ENCODE data around the gene QARS1. TPM values are rescaled to one million over a fixed set of nuclear protein-coding genes. Genes with fewer than 3 reads are reported as not detected.

Gene QARS1
- total and polyA plus RNA-seq, 2 of the 13 experiments (the other 11 are each of a cell fraction or from before 2014, with no cell fraction given): 307 to 327 TPM

DNA sequence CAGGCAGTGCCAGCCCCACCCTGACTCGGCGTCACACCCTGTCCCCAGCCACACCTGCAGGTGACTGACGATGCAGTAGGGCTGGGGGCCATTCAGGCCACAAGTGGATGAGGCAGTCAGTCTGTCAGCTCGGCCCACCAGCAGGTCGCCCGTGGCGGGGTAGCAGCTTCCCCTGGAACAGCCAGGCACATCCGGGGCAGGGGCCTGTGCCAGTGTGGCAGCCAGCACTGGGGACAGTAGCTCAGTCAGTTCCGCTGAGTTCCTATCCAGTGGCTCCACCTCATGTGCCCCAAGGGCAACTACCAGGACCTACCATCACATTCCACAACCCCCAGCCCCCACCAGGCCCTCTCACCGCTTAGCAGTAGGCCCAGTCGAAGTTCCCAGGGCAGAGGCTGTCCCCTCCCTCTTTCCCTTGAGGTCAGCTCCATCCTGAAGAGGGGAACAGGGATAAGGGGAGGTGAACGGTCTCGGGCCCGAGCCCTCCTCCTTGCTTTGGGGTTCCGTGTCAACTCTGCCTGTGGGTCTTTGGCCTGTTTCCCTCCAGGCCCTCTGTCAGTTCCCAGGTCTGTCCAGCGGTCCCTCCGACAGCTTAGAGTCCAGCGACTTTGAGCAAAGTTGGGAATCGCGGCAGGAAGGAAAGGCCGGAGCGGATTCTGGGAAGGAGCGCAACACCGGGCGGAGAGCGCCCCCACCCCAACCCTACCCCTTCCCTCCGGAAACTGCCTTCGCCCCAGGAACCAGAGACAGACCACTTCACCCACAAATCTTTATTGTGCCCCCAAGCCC is 28.1 kb upstream of the QARS1 start, which contains the start of gene LAMB2 (continued):
- TF ChIP-seq, protein P1, sequence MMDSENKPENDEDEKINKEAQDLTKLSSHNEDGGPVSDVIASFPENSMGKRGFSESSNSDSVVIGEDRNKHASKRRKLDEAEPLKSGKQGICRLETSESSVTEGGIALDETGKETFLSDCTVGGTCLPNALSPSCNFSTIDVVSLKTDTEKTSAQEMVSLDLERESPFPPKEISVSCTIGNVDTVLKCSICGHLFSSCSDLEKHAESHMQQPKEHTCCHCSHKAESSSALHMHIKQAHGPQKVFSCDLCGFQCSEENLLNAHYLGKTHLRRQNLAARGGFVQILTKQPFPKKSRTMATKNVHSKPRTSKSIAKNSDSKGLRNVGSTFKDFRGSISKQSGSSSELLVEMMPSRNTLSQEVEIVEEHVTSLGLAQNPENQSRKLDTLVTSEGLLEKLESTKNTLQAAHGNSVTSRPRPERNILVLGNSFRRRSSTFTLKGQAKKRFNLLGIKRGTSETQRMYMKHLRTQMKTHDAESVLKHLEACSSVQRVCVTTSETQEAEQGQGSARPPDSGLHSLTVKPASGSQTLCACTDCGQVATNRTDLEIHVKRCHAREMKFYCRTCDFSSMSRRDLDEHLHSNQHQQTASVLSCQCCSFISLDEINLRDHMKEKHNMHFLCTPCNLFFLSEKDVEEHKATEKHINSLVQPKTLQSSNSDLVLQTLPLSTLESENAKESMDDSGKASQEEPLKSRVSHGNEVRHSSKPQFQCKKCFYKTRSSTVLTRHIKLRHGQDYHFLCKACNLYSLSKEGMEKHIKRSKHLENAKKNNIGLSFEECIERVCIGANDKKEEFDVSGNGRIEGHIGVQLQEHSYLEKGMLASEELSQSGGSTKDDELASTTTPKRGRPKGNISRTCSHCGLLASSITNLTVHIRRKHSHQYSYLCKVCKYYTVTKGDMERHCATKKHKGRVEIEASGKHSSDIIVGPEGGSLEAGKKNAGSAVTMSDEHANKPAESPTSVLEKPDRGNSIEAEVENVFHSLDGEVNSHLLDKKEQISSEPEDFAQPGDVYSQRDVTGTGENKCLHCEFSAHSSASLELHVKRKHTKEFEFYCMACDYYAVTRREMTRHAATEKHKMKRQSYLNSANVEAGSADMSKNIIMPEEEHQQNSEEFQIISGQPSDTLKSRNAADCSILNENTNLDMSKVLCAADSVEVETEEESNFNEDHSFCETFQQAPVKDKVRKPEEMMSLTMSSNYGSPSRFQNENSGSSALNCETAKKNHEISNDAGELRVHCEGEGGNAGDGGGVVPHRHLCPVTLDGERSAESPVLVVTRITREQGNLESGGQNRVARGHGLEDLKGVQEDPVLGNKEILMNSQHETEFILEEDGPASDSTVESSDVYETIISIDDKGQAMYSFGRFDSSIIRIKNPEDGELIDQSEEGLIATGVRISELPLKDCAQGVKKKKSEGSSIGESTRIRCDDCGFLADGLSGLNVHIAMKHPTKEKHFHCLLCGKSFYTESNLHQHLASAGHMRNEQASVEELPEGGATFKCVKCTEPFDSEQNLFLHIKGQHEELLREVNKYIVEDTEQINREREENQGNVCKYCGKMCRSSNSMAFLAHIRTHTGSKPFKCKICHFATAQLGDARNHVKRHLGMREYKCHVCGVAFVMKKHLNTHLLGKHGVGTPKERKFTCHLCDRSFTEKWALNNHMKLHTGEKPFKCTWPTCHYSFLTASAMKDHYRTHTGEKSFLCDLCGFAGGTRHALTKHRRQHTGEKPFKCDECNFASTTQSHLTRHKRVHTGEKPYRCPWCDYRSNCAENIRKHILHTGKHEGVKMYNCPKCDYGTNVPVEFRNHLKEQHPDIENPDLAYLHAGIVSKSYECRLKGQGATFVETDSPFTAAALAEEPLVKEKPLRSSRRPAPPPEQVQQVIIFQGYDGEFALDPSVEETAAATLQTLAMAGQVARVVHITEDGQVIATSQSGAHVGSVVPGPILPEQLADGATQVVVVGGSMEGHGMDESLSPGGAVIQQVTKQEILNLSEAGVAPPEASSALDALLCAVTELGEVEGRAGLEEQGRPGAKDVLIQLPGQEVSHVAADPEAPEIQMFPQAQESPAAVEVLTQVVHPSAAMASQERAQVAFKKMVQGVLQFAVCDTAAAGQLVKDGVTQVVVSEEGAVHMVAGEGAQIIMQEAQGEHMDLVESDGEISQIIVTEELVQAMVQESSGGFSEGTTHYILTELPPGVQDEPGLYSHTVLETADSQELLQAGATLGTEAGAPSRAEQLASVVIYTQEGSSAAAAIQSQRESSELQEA (CRISPR knock-in tag; IDR thresholded peaks at IDR 0.05; ENCODE audit: not compliant biosample characterization): no peak
- TF ChIP-seq ATF4 (CRISPR knock-in tag; IDR thresholded peaks at IDR 0.05) (peak in 1 of 2 experiments; percentile 40; a peak in 1 of 4 replicates), PHF8 (CRISPR knock-in tag; IDR thresholded peaks at IDR 0.05) (peak; percentile 87), NR2F6 (IDR thresholded peaks at IDR 0.05) (peak; percentile 25; the same call in 1 of the 2 replicates), NR2F6 (CRISPR knock-in tag; IDR thresholded peaks at IDR 0.05) (no peak), ZNF20 (CRISPR knock-in tag; IDR thresholded peaks at IDR 0.05) (0 out of 2 replicates have a peak, but pooled peaks have one; percentile 43), NFATC3 (CRISPR knock-in tag; IDR thresholded peaks at IDR 0.05) (no peak), SRY (CRISPR knock-in tag; IDR thresholded peaks at IDR 0.05) (peak; percentile 67), ELF3 (CRISPR knock-in tag; IDR thresholded peaks at IDR 0.05) (no peak; the same call in 1 of the 2 replicates), PHF21A (CRISPR knock-in tag; IDR thresholded peaks at IDR 0.05) (peak; percentile 60; the same call in 1 of the 2 replicates)
- TF ChIP-seq, protein P2, sequence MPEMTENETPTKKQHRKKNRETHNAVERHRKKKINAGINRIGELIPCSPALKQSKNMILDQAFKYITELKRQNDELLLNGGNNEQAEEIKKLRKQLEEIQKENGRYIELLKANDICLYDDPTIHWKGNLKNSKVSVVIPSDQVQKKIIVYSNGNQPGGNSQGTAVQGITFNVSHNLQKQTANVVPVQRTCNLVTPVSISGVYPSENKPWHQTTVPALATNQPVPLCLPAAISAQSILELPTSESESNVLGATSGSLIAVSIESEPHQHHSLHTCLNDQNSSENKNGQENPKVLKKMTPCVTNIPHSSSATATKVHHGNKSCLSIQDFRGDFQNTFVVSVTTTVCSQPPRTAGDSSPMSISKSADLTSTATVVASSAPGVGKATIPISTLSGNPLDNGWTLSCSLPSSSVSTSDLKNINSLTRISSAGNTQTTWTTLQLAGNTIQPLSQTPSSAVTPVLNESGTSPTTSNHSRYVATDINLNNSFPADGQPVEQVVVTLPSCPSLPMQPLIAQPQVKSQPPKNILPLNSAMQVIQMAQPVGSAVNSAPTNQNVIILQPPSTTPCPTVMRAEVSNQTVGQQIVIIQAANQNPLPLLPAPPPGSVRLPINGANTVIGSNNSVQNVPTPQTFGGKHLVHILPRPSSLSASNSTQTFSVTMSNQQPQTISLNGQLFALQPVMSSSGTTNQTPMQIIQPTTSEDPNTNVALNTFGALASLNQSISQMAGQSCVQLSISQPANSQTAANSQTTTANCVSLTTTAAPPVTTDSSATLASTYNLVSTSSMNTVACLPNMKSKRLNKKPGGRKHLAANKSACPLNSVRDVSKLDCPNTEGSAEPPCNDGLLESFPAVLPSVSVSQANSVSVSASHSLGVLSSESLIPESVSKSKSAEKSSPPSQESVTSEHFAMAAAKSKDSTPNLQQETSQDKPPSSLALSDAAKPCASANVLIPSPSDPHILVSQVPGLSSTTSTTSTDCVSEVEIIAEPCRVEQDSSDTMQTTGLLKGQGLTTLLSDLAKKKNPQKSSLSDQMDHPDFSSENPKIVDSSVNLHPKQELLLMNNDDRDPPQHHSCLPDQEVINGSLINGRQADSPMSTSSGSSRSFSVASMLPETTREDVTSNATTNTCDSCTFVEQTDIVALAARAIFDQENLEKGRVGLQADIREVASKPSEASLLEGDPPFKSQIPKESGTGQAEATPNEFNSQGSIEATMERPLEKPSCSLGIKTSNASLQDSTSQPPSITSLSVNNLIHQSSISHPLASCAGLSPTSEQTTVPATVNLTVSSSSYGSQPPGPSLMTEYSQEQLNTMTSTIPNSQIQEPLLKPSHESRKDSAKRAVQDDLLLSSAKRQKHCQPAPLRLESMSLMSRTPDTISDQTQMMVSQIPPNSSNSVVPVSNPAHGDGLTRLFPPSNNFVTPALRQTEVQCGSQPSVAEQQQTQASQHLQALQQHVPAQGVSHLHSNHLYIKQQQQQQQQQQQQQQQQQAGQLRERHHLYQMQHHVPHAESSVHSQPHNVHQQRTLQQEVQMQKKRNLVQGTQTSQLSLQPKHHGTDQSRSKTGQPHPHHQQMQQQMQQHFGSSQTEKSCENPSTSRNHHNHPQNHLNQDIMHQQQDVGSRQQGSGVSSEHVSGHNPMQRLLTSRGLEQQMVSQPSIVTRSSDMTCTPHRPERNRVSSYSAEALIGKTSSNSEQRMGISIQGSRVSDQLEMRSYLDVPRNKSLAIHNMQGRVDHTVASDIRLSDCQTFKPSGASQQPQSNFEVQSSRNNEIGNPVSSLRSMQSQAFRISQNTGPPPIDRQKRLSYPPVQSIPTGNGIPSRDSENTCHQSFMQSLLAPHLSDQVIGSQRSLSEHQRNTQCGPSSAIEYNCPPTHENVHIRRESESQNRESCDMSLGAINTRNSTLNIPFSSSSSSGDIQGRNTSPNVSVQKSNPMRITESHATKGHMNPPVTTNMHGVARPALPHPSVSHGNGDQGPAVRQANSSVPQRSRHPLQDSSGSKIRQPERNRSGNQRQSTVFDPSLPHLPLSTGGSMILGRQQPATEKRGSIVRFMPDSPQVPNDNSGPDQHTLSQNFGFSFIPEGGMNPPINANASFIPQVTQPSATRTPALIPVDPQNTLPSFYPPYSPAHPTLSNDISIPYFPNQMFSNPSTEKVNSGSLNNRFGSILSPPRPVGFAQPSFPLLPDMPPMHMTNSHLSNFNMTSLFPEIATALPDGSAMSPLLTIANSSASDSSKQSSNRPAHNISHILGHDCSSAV (CRISPR knock-in tag; IDR thresholded peaks at IDR 0.05; ENCODE audit: borderline replicate concordance): no peak
